WTC11 (cell line): ENCODE results near the gene COL11A1. TPM values are rescaled to one million over a fixed set of nuclear protein-coding genes. Genes with fewer than 3 reads are reported as not detected.

Source experiments
- ATAC-seq: fragments of 200-7000 bp; cut with Tn5 transposase; 2 replicates; pipeline ENCODE4 v1.10.0; 2021; ENCODE audit warnings: mild to moderate bottlenecking, moderate library complexity
- CTCF ChIA-PET: fragments of 300-600 bp; sonication (Branson Sonifier 250); formaldehyde crosslinking; loops from one replicate; lab custom pipeline; 2021; ENCODE audit warnings: antibody characterized with exemption; lab: Charles Lee
- POLR2A ChIA-PET: fragments of 350-600 bp; sonication (Branson Sonifier 250); formaldehyde crosslinking; loops from one replicate; lab custom pipeline; 2021; ENCODE audit warnings: antibody characterized with exemption; lab: Charles Lee
- DNase-seq: peaks from one replicate; pipeline ENCODE4 v3.0.0; 2021; ENCODE audit warnings: low spot score
- H3K27ac Mint-ChIP-seq: 2 replicates; pipeline ENCODE4 v1.8.0; 2021; ENCODE audit warnings: mixed read lengths
- H3K27me3 Mint-ChIP-seq: 2 replicates; pipeline ENCODE4 v1.8.0; 2021; ENCODE audit warnings: low read depth, mild to moderate bottlenecking, moderate library complexity, mixed read lengths
- H3K36me3 Mint-ChIP-seq: 2 replicates; pipeline ENCODE4 v1.8.0; 2021; ENCODE audit warnings: mixed read lengths
- H3K4me1 Mint-ChIP-seq: 2 replicates; pipeline ENCODE4 v1.8.0; 2022; ENCODE audit warnings: mixed read lengths
- H3K4me3 Mint-ChIP-seq: 2 replicates; pipeline ENCODE4 v1.8.0; 2021; ENCODE audit warnings: mild to moderate bottlenecking, moderate library complexity, mixed read lengths
- H3K9me3 Mint-ChIP-seq: 2 replicates; pipeline ENCODE4 v1.8.0; 2021; ENCODE audit warnings: mixed read lengths
- CREM ChIP-seq: sonication (generic); formaldehyde crosslinking; IDR thresholded peaks from 2 replicates; pipeline ENCODE4 v1.8.1; 2022; ENCODE audit warnings: mild to moderate bottlenecking, missing genetic modification reagents, moderate library complexity
- CTCF ChIP-seq: fragments of 200-600 bp; IDR thresholded peaks from 2 replicates; pipeline ENCODE4 v1.8.0; 2022; ENCODE audit warnings: antibody characterized with exemption
- GRHL2 ChIP-seq: fragments of 250-450 bp; sonication (Bioruptor Pico); IDR thresholded peaks from 2 replicates; pipeline ENCODE4 v1.8.0; 2022; ENCODE audit warnings: mild to moderate bottlenecking, moderate library complexity; ENCODE audit not compliant: insufficient replicate concordance, severe bottlenecking
- IRF2 ChIP-seq: sonication (generic); formaldehyde crosslinking; IDR thresholded peaks from 2 replicates; pipeline ENCODE4 v1.8.0; 2022; ENCODE audit warnings: low read depth, missing genetic modification reagents, borderline replicate concordance
- MAX ChIP-seq: sonication (generic); formaldehyde crosslinking; IDR thresholded peaks from 2 replicates; pipeline ENCODE4 v1.8.0; 2022; ENCODE audit warnings: mild to moderate bottlenecking, missing genetic modification reagents
- MXD4 ChIP-seq: fragments of 250-450 bp; sonication (Bioruptor Pico); IDR thresholded peaks from 2 replicates; pipeline ENCODE4 v1.8.0; 2021; ENCODE audit warnings: mild to moderate bottlenecking, moderate library complexity, borderline replicate concordance
- NFATC4 ChIP-seq: fragments of 250-450 bp; sonication (Bioruptor Pico); IDR thresholded peaks from 2 replicates; pipeline ENCODE4 v1.9.0; 2021; ENCODE audit warnings: mild to moderate bottlenecking
- TP53 ChIP-seq: sonication (generic); formaldehyde crosslinking; IDR thresholded peaks from 2 replicates; pipeline ENCODE4 v1.8.1; 2023; ENCODE audit warnings: mild to moderate bottlenecking, missing genetic modification reagents
- USF1 ChIP-seq: sonication (generic); formaldehyde crosslinking; IDR thresholded peaks from 2 replicates; pipeline ENCODE4 v1.8.0; 2022; ENCODE audit warnings: mild to moderate bottlenecking, missing genetic modification reagents
- ZNF219 ChIP-seq: sonication (generic); formaldehyde crosslinking; IDR thresholded peaks from 2 replicates; pipeline ENCODE4 v1.8.0; 2023; ENCODE audit warnings: missing genetic modification reagents, mild to moderate bottlenecking, borderline replicate concordance
- ZNF263 ChIP-seq: sonication (generic); formaldehyde crosslinking; IDR thresholded peaks from 2 replicates; pipeline ENCODE4 v1.8.1; 2022; ENCODE audit warnings: low read depth, mild to moderate bottlenecking, moderate library complexity, missing genetic modification reagents
- total RNA-seq: library from RNA; stranded (reverse); gene quantifications from 3 replicates; pipeline ENCODE4 v1.2.3, GENCODE V29; 2021
- TF ChIP-seq, protein P1 (sequence below): sonication (generic); formaldehyde crosslinking; IDR thresholded peaks from 2 replicates; pipeline ENCODE4 v1.8.1; 2023; ENCODE audit warnings: mild to moderate bottlenecking, missing genetic modification reagents, moderate library complexity
- TF ChIP-seq, protein P2 (sequence below): sonication (generic); formaldehyde crosslinking; IDR thresholded peaks from 2 replicates; pipeline ENCODE4 v1.8.0; 2023; ENCODE audit warnings: missing genetic modification reagents, mild to moderate bottlenecking, borderline replicate concordance
- TF ChIP-seq, protein P3 (sequence below): sonication (generic); formaldehyde crosslinking; conservative IDR thresholded peaks from 2 replicates; pipeline ENCODE4 v1.8.1; 2023; ENCODE audit warnings: mild to moderate bottlenecking, low read depth, missing genetic modification reagents, moderate library complexity

Gene COL11A1
- total RNA-seq, 1 experiment from 2014 or later: 13.1 TPM

DNA sequence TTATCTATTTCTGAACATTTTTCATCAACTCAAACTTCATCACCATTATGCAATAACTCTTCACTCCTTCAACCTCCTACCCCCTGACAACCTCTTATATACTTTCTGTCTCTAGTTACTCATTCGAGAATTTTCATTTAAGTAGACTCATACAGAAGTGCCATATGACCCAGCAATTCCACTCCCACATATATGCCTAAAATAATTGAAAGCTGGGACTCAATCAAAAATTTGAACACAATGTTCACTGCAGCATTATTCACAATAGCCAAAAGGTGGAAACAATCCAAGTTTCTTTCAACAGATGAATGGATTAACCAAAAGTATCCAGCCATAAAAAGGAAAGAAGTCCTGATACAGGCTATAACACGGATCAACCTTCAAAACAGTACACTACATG lies 24.1 kb downstream of the COL11A1 start:
- no peak for TF ChIP-seq CTCF
- no peak for TF ChIP-seq ZNF219 (CRISPR knock-in tag)
- no peak for TF ChIP-seq ZNF263 (CRISPR knock-in tag)
- TF ChIP-seq NFATC4: no peak
- TF ChIP-seq, protein P1, sequence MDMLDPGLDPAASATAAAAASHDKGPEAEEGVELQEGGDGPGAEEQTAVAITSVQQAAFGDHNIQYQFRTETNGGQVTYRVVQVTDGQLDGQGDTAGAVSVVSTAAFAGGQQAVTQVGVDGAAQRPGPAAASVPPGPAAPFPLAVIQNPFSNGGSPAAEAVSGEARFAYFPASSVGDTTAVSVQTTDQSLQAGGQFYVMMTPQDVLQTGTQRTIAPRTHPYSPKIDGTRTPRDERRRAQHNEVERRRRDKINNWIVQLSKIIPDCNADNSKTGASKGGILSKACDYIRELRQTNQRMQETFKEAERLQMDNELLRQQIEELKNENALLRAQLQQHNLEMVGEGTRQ (CRISPR knock-in tag): no peak
- no peak for TF ChIP-seq GRHL2 (CRISPR knock-in tag)
- no peak for TF ChIP-seq TP53 (CRISPR knock-in tag)
- TF ChIP-seq CREM (CRISPR knock-in tag): no peak
- TF ChIP-seq, protein P2, sequence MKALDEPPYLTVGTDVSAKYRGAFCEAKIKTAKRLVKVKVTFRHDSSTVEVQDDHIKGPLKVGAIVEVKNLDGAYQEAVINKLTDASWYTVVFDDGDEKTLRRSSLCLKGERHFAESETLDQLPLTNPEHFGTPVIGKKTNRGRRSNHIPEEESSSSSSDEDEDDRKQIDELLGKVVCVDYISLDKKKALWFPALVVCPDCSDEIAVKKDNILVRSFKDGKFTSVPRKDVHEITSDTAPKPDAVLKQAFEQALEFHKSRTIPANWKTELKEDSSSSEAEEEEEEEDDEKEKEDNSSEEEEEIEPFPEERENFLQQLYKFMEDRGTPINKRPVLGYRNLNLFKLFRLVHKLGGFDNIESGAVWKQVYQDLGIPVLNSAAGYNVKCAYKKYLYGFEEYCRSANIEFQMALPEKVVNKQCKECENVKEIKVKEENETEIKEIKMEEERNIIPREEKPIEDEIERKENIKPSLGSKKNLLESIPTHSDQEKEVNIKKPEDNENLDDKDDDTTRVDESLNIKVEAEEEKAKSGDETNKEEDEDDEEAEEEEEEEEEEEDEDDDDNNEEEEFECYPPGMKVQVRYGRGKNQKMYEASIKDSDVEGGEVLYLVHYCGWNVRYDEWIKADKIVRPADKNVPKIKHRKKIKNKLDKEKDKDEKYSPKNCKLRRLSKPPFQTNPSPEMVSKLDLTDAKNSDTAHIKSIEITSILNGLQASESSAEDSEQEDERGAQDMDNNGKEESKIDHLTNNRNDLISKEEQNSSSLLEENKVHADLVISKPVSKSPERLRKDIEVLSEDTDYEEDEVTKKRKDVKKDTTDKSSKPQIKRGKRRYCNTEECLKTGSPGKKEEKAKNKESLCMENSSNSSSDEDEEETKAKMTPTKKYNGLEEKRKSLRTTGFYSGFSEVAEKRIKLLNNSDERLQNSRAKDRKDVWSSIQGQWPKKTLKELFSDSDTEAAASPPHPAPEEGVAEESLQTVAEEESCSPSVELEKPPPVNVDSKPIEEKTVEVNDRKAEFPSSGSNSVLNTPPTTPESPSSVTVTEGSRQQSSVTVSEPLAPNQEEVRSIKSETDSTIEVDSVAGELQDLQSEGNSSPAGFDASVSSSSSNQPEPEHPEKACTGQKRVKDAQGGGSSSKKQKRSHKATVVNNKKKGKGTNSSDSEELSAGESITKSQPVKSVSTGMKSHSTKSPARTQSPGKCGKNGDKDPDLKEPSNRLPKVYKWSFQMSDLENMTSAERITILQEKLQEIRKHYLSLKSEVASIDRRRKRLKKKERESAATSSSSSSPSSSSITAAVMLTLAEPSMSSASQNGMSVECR (CRISPR knock-in tag): no peak
- TF ChIP-seq IRF2 (CRISPR knock-in tag): no peak
- TF ChIP-seq, protein P3, sequence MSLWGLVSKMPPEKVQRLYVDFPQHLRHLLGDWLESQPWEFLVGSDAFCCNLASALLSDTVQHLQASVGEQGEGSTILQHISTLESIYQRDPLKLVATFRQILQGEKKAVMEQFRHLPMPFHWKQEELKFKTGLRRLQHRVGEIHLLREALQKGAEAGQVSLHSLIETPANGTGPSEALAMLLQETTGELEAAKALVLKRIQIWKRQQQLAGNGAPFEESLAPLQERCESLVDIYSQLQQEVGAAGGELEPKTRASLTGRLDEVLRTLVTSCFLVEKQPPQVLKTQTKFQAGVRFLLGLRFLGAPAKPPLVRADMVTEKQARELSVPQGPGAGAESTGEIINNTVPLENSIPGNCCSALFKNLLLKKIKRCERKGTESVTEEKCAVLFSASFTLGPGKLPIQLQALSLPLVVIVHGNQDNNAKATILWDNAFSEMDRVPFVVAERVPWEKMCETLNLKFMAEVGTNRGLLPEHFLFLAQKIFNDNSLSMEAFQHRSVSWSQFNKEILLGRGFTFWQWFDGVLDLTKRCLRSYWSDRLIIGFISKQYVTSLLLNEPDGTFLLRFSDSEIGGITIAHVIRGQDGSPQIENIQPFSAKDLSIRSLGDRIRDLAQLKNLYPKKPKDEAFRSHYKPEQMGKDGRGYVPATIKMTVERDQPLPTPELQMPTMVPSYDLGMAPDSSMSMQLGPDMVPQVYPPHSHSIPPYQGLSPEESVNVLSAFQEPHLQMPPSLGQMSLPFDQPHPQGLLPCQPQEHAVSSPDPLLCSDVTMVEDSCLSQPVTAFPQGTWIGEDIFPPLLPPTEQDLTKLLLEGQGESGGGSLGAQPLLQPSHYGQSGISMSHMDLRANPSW (CRISPR knock-in tag): no peak
- no peak for TF ChIP-seq MXD4 (CRISPR knock-in tag)
- no peaks in the 10 kb centered on the region for H3K9me3 Mint-ChIP-seq
- no peak overlapping the region for H3K4me3 Mint-ChIP-seq
- POLR2A ChIA-PET: no interaction called here
- no peaks in the 10 kb centered on the region for H3K36me3 Mint-ChIP-seq
- no peak overlapping the region for H3K27ac Mint-ChIP-seq
- no peaks in the 10 kb centered on the region for H3K4me1 Mint-ChIP-seq
- CTCF ChIA-PET: no interaction called here
- no peak for ATAC-seq
- no peak for DNase-seq
- H3K27me3 Mint-ChIP-seq: no peaks in the 10 kb centered on the region

DNA sequence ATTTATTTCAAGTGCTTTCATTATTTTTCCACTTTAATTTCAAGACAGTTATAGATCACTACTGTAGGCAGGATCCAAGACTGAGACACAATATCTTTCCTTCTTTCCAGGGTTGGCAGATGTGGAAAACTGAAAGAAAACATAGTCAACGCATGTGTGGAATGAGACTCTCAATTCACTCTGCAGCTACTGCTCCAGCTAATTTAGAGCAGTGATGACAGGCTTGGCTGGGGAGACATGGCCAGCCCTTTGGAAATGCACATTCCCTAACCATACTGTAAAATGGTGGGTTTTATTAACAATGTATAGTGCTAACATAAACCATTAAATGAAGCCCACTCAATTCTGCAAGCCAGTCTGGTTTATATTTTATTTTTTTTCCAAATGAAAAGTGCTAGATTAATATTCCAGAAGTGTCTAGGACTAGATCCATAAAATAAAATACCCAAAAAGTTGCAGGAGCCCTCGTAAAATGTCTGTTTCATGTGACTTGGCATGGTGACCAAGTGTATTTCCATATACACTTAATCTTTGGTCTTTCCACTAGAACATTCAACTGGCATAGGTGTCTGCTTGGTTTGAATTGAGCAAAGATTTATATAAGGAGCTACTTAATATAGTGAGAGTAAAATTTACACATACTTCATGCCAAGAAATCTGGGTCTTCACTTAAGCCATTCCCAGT lies 32.9 kb downstream of the COL11A1 start:
- no peaks in the 10 kb centered on the region for H3K9me3 Mint-ChIP-seq
- ChIA-PET CTCF (no interaction called here), POLR2A (no interaction called here)
- H3K36me3 Mint-ChIP-seq: no peaks in the 10 kb centered on the region
- no peak overlapping the region for H3K27ac Mint-ChIP-seq
- H3K4me1 Mint-ChIP-seq: 0 out of 2 replicates have a peak, but pooled peaks cover 3% of the 10 kb centered on the region
- H3K4me3 Mint-ChIP-seq: no peak overlapping the region
- no peak for ATAC-seq
- H3K27me3 Mint-ChIP-seq: no peaks in the 10 kb centered on the region
- no peak for TF ChIP-seq USF1
- no peak for TF ChIP-seq MAX (CRISPR knock-in tag)
- no peak for DNase-seq
